Neural cell (in vitro differentiated cells): ENCODE data around the gene SERPINE2. TPM values are rescaled to one million over a fixed set of nuclear protein-coding genes. Genes with fewer than 3 reads are reported as not detected.

Experiments used
- H2AFZ ChIP-seq: fragments of 200-600, 300-800 bp; sonication (generic), shearing (Covaris generic); 2 replicates; pipeline ENCODE4 v1.6.0; 2014; ENCODE audit warnings: low read depth, mild to moderate bottlenecking, antibody characterized with exemption, low read length, moderate library complexity
- H3F3A ChIP-seq: fragments of 200-600 bp; shearing (Covaris generic); 2 replicates; pipeline ENCODE4 v1.6.1; 2016; ENCODE audit warnings: mild to moderate bottlenecking, moderate library complexity, mixed read lengths, antibody characterized with exemption, low read length; ENCODE audit not compliant: insufficient read depth, poor library complexity, severe bottlenecking
- H3K27ac ChIP-seq: fragments of 200-600, 300-800 bp; sonication (generic), shearing (Covaris generic); 2 replicates; pipeline ENCODE4 v1.5.1; 2014; ENCODE audit warnings: mild to moderate bottlenecking, low read length, moderate library complexity
- H3K27me3 ChIP-seq: fragments of 300-800, 200-600 bp; sonication (generic), shearing (Covaris generic); 2 replicates; pipeline ENCODE4 v1.6.0; 2014; ENCODE audit warnings: mild to moderate bottlenecking, low read depth, low read length, moderate library complexity; ENCODE audit not compliant: insufficient read depth
- H3K36me3 ChIP-seq: fragments of 300-800, 200-600 bp; sonication (generic), shearing (Covaris generic); 2 replicates; pipeline ENCODE4 v1.5.1; 2014; ENCODE audit warnings: mild to moderate bottlenecking, antibody characterized with exemption, low read length, moderate library complexity; ENCODE audit not compliant: insufficient read depth
- H3K4me2 ChIP-seq: fragments of 300-800, 200-600 bp; sonication (generic), shearing (Covaris generic); 2 replicates; pipeline ENCODE4 v1.6.0; 2014; ENCODE audit warnings: mild to moderate bottlenecking, low read length
- H3K4me3 ChIP-seq: fragments of 300-800, 200-600 bp; sonication (generic), shearing (Covaris generic); 2 replicates; pipeline ENCODE4 v1.5.1; 2014; ENCODE audit warnings: mild to moderate bottlenecking, low read length, moderate library complexity
- H3K79me2 ChIP-seq: fragments of 200-600 bp; shearing (Covaris generic); replicated peaks from 2 replicates; pipeline ENCODE4 v1.6.0; 2014; ENCODE audit warnings: mild to moderate bottlenecking, low read length, moderate library complexity; ENCODE audit not compliant: insufficient read depth
- H3K9ac ChIP-seq: fragments of 300-800, 200-600 bp; sonication (generic), shearing (Covaris generic); 2 replicates; pipeline ENCODE4 v1.6.1; 2016; ENCODE audit warnings: mild to moderate bottlenecking, low read length, mixed read lengths
- H3K9me2 ChIP-seq: fragments of 200-600 bp; shearing (Covaris generic); 2 replicates; pipeline ENCODE4 v1.6.1; 2016; ENCODE audit warnings: mild to moderate bottlenecking, low read length, mixed read lengths; ENCODE audit not compliant: insufficient read depth
- H3K9me3 ChIP-seq: fragments of 200-600, 300-800 bp; sonication (generic), shearing (Covaris generic); 2 replicates; pipeline ENCODE4 v1.6.1; 2016; ENCODE audit warnings: mild to moderate bottlenecking, mixed run types, low read length, moderate library complexity, mixed read lengths
- H4K20me1 ChIP-seq: fragments of 200-600 bp; shearing (Covaris generic); 2 replicates; pipeline ENCODE4 v1.6.1; 2016; ENCODE audit warnings: mild to moderate bottlenecking, mixed run types; ENCODE audit not compliant: insufficient read depth
- EP300 ChIP-seq: fragments of 450-650 bp; conservative IDR thresholded peaks from 2 replicates; pipeline ENCODE4 v1.6.1; 2014; ENCODE audit warnings: antibody characterized with exemption, mild to moderate bottlenecking, moderate library complexity; ENCODE audit not compliant: poor library complexity, severe bottlenecking
- EZH2 ChIP-seq: fragments of 200-600, 300-800 bp; shearing (Covaris generic), sonication (generic); IDR thresholded peaks from 2 replicates; pipeline ENCODE4 v1.6.1; 2014; ENCODE audit warnings: antibody characterized with exemption, low read length, borderline replicate concordance, mild to moderate bottlenecking; ENCODE audit not compliant: insufficient read depth, poor library complexity, severe bottlenecking
- MXI1 ChIP-seq: fragments of 450-650 bp; conservative IDR thresholded peaks from 2 replicates; pipeline ENCODE4 v1.6.1; 2014; ENCODE audit warnings: antibody characterized with exemption, mild to moderate bottlenecking; ENCODE audit not compliant: poor library complexity, severe bottlenecking
- RAD21 ChIP-seq: fragments of 450-650 bp; conservative IDR thresholded peaks from 2 replicates; pipeline ENCODE4 v1.6.1; 2014; ENCODE audit warnings: antibody characterized with exemption, mild to moderate bottlenecking, moderate library complexity
- SMC3 ChIP-seq: fragments of 450-650 bp; conservative IDR thresholded peaks from 2 replicates; pipeline ENCODE4 v1.6.1; 2014; ENCODE audit warnings: antibody characterized with exemption, mild to moderate bottlenecking, moderate library complexity; ENCODE audit not compliant: poor library complexity
- TAF1 ChIP-seq: IDR thresholded peaks from 2 replicates; pipeline ENCODE4 v1.6.1; 2012; ENCODE audit warnings: low read depth
- polyA plus RNA-seq: library from polyadenylated mRNA; depleted of rRNA; stranded (reverse); fragments of >200 nt; gene quantifications from 2 replicates; pipeline ENCODE4 v1.2.3, GENCODE V29; 2014
- TF ChIP-seq, protein P1 (sequence below): fragments of 450-650 bp; IDR thresholded peaks from 2 replicates; pipeline ENCODE4 v1.5.1; 2014; ENCODE audit warnings: antibody characterized with exemption, mild to moderate bottlenecking, moderate library complexity; ENCODE audit not compliant: poor library complexity, severe bottlenecking
- TF ChIP-seq, protein P2 (sequence below): IDR thresholded peaks from 2 replicates; pipeline ENCODE4 v1.6.1; 2012; ENCODE audit warnings: borderline replicate concordance

The SERPINE2 gene
- polyA plus RNA-seq, 1 donor from 2014 or later: 38.5 TPM

DNA sequence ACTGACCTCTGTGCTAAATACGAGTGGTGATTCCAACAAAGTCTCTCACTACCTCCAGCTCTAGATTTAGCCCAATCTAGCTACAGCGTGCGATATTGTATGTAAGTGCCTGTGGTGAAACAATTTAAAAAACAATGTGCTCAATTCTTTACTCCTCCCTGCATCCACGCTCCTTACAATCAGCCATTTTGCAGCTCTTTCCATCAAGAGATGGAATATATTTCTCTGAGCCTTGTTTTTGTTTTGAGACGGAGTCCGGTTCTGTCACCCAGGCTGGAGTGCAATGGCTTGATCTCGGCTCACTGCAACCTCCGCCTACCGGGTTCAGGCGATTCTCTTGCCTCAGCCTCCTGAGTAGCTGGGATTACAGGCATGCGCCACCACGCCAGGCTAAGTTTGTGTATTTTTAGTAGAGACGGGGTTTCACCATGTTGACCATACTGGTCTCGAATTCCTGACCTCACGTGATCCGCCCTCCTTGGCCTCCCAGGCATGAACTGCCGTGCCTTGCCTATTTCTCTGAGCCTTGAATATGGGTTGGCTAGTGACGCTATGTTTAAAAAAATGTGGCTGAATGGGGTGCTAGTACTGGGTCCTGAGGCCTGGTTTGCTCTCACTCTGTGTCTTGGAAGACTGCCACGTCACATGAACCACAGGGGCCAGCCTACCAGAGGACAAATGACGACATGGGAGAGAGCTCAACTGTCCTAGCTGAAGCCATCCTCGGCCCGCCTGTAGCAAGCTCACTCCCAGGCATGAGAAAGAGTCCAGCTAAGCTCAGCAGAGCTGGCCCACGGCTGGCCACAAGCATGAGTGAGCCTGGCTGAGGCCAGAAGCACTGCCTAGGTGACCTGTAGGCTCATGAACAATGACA lies 108.7 kb downstream of the SERPINE2 start:
- no peak overlapping the region for H3K9ac ChIP-seq
- no peaks in the 10 kb centered on the region for H3K36me3 ChIP-seq
- H2AFZ ChIP-seq: no peak overlapping the region
- no peaks in the 10 kb centered on the region for H3K9me2 ChIP-seq
- TF ChIP-seq, protein P1, sequence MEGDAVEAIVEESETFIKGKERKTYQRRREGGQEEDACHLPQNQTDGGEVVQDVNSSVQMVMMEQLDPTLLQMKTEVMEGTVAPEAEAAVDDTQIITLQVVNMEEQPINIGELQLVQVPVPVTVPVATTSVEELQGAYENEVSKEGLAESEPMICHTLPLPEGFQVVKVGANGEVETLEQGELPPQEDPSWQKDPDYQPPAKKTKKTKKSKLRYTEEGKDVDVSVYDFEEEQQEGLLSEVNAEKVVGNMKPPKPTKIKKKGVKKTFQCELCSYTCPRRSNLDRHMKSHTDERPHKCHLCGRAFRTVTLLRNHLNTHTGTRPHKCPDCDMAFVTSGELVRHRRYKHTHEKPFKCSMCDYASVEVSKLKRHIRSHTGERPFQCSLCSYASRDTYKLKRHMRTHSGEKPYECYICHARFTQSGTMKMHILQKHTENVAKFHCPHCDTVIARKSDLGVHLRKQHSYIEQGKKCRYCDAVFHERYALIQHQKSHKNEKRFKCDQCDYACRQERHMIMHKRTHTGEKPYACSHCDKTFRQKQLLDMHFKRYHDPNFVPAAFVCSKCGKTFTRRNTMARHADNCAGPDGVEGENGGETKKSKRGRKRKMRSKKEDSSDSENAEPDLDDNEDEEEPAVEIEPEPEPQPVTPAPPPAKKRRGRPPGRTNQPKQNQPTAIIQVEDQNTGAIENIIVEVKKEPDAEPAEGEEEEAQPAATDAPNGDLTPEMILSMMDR: no peak
- TF ChIP-seq SMC3 (no peak), EP300 (no peak), EZH2 (no peak), RAD21 (no peak)
- TF ChIP-seq, protein P2, sequence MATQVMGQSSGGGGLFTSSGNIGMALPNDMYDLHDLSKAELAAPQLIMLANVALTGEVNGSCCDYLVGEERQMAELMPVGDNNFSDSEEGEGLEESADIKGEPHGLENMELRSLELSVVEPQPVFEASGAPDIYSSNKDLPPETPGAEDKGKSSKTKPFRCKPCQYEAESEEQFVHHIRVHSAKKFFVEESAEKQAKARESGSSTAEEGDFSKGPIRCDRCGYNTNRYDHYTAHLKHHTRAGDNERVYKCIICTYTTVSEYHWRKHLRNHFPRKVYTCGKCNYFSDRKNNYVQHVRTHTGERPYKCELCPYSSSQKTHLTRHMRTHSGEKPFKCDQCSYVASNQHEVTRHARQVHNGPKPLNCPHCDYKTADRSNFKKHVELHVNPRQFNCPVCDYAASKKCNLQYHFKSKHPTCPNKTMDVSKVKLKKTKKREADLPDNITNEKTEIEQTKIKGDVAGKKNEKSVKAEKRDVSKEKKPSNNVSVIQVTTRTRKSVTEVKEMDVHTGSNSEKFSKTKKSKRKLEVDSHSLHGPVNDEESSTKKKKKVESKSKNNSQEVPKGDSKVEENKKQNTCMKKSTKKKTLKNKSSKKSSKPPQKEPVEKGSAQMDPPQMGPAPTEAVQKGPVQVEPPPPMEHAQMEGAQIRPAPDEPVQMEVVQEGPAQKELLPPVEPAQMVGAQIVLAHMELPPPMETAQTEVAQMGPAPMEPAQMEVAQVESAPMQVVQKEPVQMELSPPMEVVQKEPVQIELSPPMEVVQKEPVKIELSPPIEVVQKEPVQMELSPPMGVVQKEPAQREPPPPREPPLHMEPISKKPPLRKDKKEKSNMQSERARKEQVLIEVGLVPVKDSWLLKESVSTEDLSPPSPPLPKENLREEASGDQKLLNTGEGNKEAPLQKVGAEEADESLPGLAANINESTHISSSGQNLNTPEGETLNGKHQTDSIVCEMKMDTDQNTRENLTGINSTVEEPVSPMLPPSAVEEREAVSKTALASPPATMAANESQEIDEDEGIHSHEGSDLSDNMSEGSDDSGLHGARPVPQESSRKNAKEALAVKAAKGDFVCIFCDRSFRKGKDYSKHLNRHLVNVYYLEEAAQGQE: no peak
- H3K79me2 ChIP-seq: no peaks in the 10 kb centered on the region
- H4K20me1 ChIP-seq: no peaks in the 10 kb centered on the region
- no peak overlapping the region for H3K27ac ChIP-seq
- H3F3A ChIP-seq: no peaks in the 10 kb centered on the region
- H3K27me3 ChIP-seq: no peaks in the 10 kb centered on the region
- H3K9me3 ChIP-seq: no peaks in the 10 kb centered on the region
- no peak overlapping the region for H3K4me3 ChIP-seq
- no peak overlapping the region for H3K4me2 ChIP-seq

DNA sequence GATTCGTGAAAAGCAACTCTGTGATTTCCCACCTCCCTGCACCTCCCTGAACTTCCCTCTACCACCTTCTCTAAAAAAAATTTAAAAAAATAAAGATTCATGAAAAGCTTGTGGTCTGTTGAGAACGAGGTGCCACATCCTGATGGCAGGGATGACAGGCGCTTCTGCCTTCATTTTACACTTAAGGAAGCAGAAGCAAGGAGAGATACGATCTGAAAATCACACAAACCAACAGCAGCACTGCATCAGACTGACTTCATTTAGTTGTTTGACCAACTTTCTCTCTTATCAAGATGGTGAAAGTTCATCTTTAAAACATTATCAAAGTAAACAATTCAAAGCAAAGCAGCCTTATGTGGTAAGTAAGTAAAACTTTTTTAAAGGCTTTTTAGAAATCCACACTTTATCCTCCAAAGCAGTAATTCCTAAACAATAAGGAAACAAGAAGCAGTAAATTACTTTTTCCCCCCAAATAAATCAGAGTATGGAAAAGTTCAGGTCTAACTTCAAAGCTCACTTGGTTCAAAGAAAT lies 109.4 kb downstream of the SERPINE2 start:
- Histone ChIP-seq H3K9me2 (no peaks in the 10 kb centered on the region), H3K79me2 (no peaks in the 10 kb centered on the region), H4K20me1 (no peaks in the 10 kb centered on the region), H3K4me2 (no peak overlapping the region), H3K9ac (no peak overlapping the region), H3F3A (no peaks in the 10 kb centered on the region), H3K4me3 (no peak overlapping the region), H3K9me3 (no peaks in the 10 kb centered on the region), H3K36me3 (no peaks in the 10 kb centered on the region), H3K27ac (no peak overlapping the region), H2AFZ (no peak overlapping the region), H3K27me3 (no peaks in the 10 kb centered on the region)
- TF ChIP-seq RAD21: no peak
- no peak for TF ChIP-seq EZH2
- no peak for TF ChIP-seq TAF1
- no peak for TF ChIP-seq SMC3
- TF ChIP-seq, protein P2: no peak
- TF ChIP-seq, protein P1: no peak
- TF ChIP-seq MXI1: no peak
- TF ChIP-seq EP300: no peak
